Small intestine (tissue), 7 donors: ENCODE results near the gene RASGRP3. TPM values are rescaled to one million over a fixed set of nuclear protein-coding genes. Genes with fewer than 3 reads are reported as not detected.

Experiments
- DNase-seq, 2 donors: peaks; one replicate each; pipeline versions ENCODE4 v3.0.0 to v3.0.0-alpha.2; 2013
- FAIRE-seq: peaks from 2 replicates; lab custom pipeline; 2012; peaks lifted over from hg19 to GRCh38; lab: Jason Lieb, UNC
- H3K27ac ChIP-seq, 3 donors: one replicate each; pipeline ENCODE4 v1.5.1; 2013; ENCODE audit warnings: low read length in 2 of 3, mild to moderate bottlenecking in 2 of 3, control low read depth in 1 of 3, inconsistent platforms in 1 of 3, low read depth in 1 of 3, moderate library complexity in 1 of 3
- H3K27me3 ChIP-seq, 3 donors: one replicate each; pipeline ENCODE4 v1.6.1; 2013; ENCODE audit warnings: low read length in 3 of 3, inconsistent platforms in 1 of 3; ENCODE audit not compliant: control insufficient read depth in 3 of 3, insufficient read depth in 3 of 3
- H3K36me3 ChIP-seq, 3 donors: one replicate each; pipeline ENCODE4 v1.6.1; 2013; ENCODE audit warnings: low read length in 3 of 3, inconsistent platforms in 1 of 3, low read depth in 1 of 3, mild to moderate bottlenecking in 1 of 3, moderate library complexity in 1 of 3; ENCODE audit not compliant: control insufficient read depth in 3 of 3, insufficient read depth in 2 of 3
- H3K4me1 ChIP-seq, 3 donors: one replicate each; pipeline ENCODE4 v1.6.1; 2013; ENCODE audit warnings: low read length in 2 of 3, inconsistent platforms in 1 of 3, low read depth in 1 of 3, mild to moderate bottlenecking in 1 of 3, moderate library complexity in 1 of 3; ENCODE audit not compliant: control insufficient read depth in 3 of 3, insufficient read depth in 2 of 3
- H3K4me3 ChIP-seq, 3 donors: one replicate each; pipeline ENCODE4 v1.5.1; 2013; ENCODE audit warnings: low read length in 3 of 3, control low read depth in 1 of 3, inconsistent platforms in 1 of 3, low read depth in 1 of 3, mild to moderate bottlenecking in 1 of 3, moderate library complexity in 1 of 3
- H3K9me3 ChIP-seq, 2 donors: one replicate each; pipeline ENCODE4 v1.6.1; 2013; ENCODE audit warnings: low read depth in 1 of 2, low read length in 1 of 2; ENCODE audit not compliant: control insufficient read depth in 2 of 2, insufficient read depth in 1 of 2
- WGBS, 3 donors: extraction: QIAGEN DNeasy Blood & Tissue Kit; methylation state at CpG; one replicate each; pipeline ENCODE4 v1.1.7; 2013; 5-methylcytosine and 5-hydroxymethylcytosine counted together
- polyA plus RNA-seq, 4 donors: library from polyadenylated mRNA; stranded (reverse) in 3 of 4; unstranded in 1 of 4; fragments of 200-250 nt in 3 of 4; fragments of 120-200 nt in 1 of 4; gene quantifications; one replicate each; pipeline versions ENCODE4 v1.2.1 to v1.2.3, GENCODE V29; 2013
- donor health status: healthy with polysubstance abuse.
- donor health status: control.
- donor health status: control.
- donor health status: Bipolar disorder and iron deficiency.
- donor health status: healthy.

Gene RASGRP3
- polyA plus RNA-seq, 4 donors: 1.6 to 7.9 (median 3.9) TPM

DNA sequence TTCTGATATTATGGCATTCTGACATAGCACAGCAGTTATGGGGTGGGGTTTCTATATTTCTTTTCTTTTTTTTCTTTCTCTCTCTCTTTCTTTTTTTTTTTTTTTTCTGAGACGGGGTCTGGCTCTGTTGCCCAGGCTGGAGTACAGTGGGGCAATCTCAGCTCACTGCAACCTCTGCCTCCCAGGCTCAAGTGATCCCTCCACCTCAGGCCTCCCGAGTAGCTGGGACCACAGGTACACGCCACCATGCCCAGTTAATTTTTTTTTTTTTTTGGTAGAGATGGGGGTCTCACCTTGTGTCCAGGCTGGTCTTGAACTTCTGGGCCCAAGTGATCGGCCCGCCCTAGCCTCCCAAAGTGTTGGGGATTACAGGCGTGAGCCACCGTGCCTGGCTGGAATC lies 130.2 kb downstream of the RASGRP3 start:
- no peaks in the 10 kb centered on the region for H3K4me1 ChIP-seq
- 86 to 97% (median 93%) methylated on average over 7 of the region's 7 CpGs for WGBS, 3 donors

DNA sequence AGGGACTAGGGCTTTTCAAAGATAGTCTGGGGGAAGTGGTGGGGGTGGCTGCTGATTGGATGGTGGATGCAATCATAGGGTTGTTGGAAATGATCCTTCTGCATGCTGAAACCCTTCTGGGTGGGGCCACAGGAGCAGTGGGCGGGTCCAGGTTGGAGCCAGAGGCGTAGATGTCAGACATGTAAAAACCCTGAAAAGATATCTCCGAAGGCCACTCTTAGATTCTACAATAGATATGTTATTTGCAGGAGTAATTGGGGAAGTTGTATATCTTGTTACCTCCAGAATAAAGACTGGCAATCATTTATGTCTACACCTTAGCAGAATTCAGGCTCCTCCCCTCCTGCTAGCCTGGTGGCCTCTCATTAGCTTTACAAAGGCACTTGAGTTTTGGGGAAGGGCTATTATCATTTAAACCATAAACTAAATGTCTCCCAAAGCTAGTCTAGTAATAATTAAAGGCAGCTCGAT lies 130.8 kb downstream of the RASGRP3 start:
- FAIRE-seq (no peak), DNase-seq (no peak)
- Histone ChIP-seq H3K4me3 (no peak overlapping the region), H3K4me1 (no peaks in the 10 kb centered on the region), H3K27ac (no peak overlapping the region), H3K27me3 (no peaks in the 10 kb centered on the region), H3K36me3 (no peaks in the 10 kb centered on the region), H3K9me3 (peaks cover 0 to 4% of the 10 kb centered on the region in 2 donors)
- 52 to 64% (median 58%) methylated on average over 4 of the region's 4 CpGs for WGBS, 3 donors

More for the DNA sequence above, 130.2 kb downstream of the RASGRP3 start:
- DNase-seq (no peak), FAIRE-seq (no peak)
- H3K27ac ChIP-seq: no peak overlapping the region
- no peaks in the 10 kb centered on the region for H3K36me3 ChIP-seq
- no peak overlapping the region for H3K4me3 ChIP-seq
- no peaks in the 10 kb centered on the region for H3K27me3 ChIP-seq
- peaks cover 0 to 4% of the 10 kb centered on the region in 2 donors for H3K9me3 ChIP-seq

DNA sequence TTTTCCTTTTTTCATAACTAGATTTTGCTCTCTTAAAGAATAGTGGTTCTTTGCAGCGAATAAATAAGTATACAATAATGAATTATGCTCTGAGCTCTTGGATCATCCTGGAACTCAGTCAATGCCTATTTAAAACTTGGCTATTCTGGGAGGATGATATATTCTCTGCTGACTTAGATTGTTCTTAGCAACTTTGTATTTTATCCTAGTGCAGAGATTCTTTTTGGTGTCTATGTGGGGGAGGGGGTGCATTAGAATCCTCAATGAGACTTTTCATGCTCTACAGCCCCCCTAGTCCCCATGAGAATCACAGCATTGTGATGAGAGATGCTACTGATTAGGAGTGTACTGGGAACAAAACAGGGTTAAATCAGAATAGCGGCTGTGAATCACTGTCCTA lies 131.5 kb downstream of the RASGRP3 start:
- Histone ChIP-seq H3K27me3 (no peaks in the 10 kb centered on the region), H3K27ac (no peak overlapping the region), H3K4me1 (no peaks in the 10 kb centered on the region), H3K36me3 (no peaks in the 10 kb centered on the region), H3K9me3 (peaks cover 0 to 4% of the 10 kb centered on the region in 2 donors), H3K4me3 (no peak overlapping the region)
- FAIRE-seq: no peak
- no peak for DNase-seq
- WGBS, 3 donors: 54 to 67% (median 66%) methylated on average over 2 of the region's 2 CpGs

DNA sequence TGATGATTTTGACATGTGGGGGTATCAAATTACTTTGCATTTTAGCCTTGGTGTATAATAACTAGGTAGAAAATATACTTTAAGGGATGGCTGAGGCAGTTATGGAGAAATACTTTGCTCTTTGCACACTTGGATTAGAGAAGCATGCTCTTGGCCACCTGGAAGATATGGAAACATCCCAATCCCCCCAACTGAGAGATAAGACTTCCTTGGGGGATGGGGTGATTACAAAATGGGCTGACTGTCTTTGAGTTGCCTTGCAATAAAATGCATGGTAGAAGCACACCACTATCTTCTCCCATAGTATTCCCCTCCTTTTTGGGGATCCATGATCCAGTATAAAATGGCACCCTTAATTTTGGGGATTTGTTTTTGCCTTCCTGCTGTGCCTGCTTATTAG lies 137.7 kb downstream of the RASGRP3 start:
- Histone ChIP-seq H3K4me1 (no peaks in the 10 kb centered on the region), H3K4me3 (no peak overlapping the region), H3K27me3 (peaks cover 0 to 2% (median 0%) of the 10 kb centered on the region in 3 donors), H3K27ac (no peak overlapping the region), H3K36me3 (no peaks in the 10 kb centered on the region), H3K9me3 (peaks cover 1 to 9% of the 10 kb centered on the region in 2 donors)
- DNase-seq (no peak), FAIRE-seq (no peak)

Other genes starting within 250 kb of the RASGRP3 start
- gene FAM98A, start 122.7 kb downstream of the RASGRP3 start, polyA plus RNA-seq: 10 to 100 TPM; 11.9 to 36.6 (median 20.3) TPM